Right lobe of liver (tissue), 6 donors: ENCODE results near the gene ITPR2. TPM values are rescaled to one million over a fixed set of nuclear protein-coding genes. Genes with fewer than 3 reads are reported as not detected.

ENCODE experiments used
- ATAC-seq, 4 donors: fragments of 200-7000 bp; cut with Tn5 transposase; one replicate each; pipeline ENCODE4 v1.9.1; 2020; ENCODE audit warnings: mild to moderate bottlenecking in 4 of 4, moderate library complexity in 4 of 4
- DNase-seq, 3 donors: peaks; one replicate each; pipeline ENCODE4 v3.0.0-alpha.2; 2020
- H3K27ac ChIP-seq, 3 donors: fragments of 200-600 bp; one replicate each; pipeline ENCODE4 v1.8.0; 2022
- H3K27me3 ChIP-seq, 2 donors: fragments of 200-600 bp; one replicate each; pipeline ENCODE4 v1.8.0; 2022
- H3K36me3 ChIP-seq, 4 donors: fragments of 200-600 bp; sonication (generic) in 1 of 4; one replicate each; pipeline versions ENCODE4 v1.5.1 to v1.8.0; 2017 to 2022; ENCODE audit warnings: control low read depth in 1 of 4
- H3K4me1 ChIP-seq, 4 donors: fragments of 200-600 bp; sonication (generic) in 1 of 4; one replicate each; pipeline versions ENCODE4 v1.5.1 to v1.8.0; 2017 to 2022; ENCODE audit warnings: control low read depth in 1 of 4
- H3K4me3 ChIP-seq, 3 donors: fragments of 200-600 bp; one replicate each; pipeline ENCODE4 v1.8.0; 2022
- H3K9me3 ChIP-seq, 4 donors: fragments of 200-600 bp; sonication (generic) in 1 of 4; one replicate each; pipeline versions ENCODE4 v1.5.1 to v1.8.0; 2017 to 2022; ENCODE audit warnings: control low read depth in 1 of 4
- CTCF ChIP-seq, 4 donors: fragments of 200-600 bp in 3 of 4; fragments of 450-650 bp in 1 of 4; IDR thresholded peaks; one replicate each; pipeline versions ENCODE4 v1.5.1 to v1.8.0; 2016 to 2022; ENCODE audit warnings: antibody characterized with exemption in 4 of 4, mild to moderate bottlenecking in 2 of 4
- POLR2A ChIP-seq: fragments of 450-650 bp; IDR thresholded peaks from one replicate; pipeline ENCODE4 v1.6.1; 2017; ENCODE audit warnings: antibody characterized with exemption, mild to moderate bottlenecking
- WGBS: methylation state at CpG from one replicate; pipeline ENCODE4 v1.1.6; 2018; ENCODE audit warnings: low coverage, low lambda C conversion rate; ENCODE audit not compliant: insufficient coverage; ENCODE audit errors: missing lambda C conversion rate; 5-methylcytosine and 5-hydroxymethylcytosine counted together
- intact Hi-C, 2 donors: fragments of 100-400 bp; cut with DNase I; formaldehyde crosslinking; loops; one replicate each; pipeline versions ENCODE4 v1.11.2 to v1.14.1; 2022
- total RNA-seq, 6 experiments: library from RNA; depleted of rRNA in 2 of 6; stranded (reverse); fragments of >200 nt in 2 of 6; fragmentation: NEBNext Ultra II Directional in 3 of 6; extraction: Animal tissue kit (Norgen Biotek cat#: 25700) in 3 of 6; gene quantifications; one replicate each; pipeline versions ENCODE4 v1.1.0 to v1.2.4, GENCODE V29; 2016 to 2023
- donor health status: DM: no; HTN: yes; CAD: no.
- donor health status: DM: no; HTN: no; CAD: no.
- donor health status: DM: no; HTN: no; CAD: no.
- donor health status: DM: no; HTN: yes; CAD: no.
- donor health status: DM: no; HTN: yes; CAD: no.

Gene ITPR2
- total RNA-seq, 6 experiments from 2014 or later = 39.3 to 114 (median 57.2) TPM

GRCh38 chr12:26611598-26611997 is 221.4 kb downstream of the ITPR2 start:
- ATAC-seq = no peak
- no peak overlapping the region for H3K4me3 ChIP-seq
- DNase-seq = no peak
- H3K27ac ChIP-seq = no peak overlapping the region
- H3K36me3 ChIP-seq = peaks cover 0 to 20% (median 2%) of the 10 kb centered on the region in 4 donors
- intact Hi-C loops = no loop called here
- WGBS = 87% methylated on average over 6 of the region's 6 CpGs
- H3K9me3 ChIP-seq = no peaks in the 10 kb centered on the region
- TF ChIP-seq POLR2A (no peak), CTCF (IDR thresholded peaks at IDR 0.05) (no peak)
- no peaks in the 10 kb centered on the region for H3K27me3 ChIP-seq
- H3K4me1 ChIP-seq = no peaks in the 10 kb centered on the region

DNA sequence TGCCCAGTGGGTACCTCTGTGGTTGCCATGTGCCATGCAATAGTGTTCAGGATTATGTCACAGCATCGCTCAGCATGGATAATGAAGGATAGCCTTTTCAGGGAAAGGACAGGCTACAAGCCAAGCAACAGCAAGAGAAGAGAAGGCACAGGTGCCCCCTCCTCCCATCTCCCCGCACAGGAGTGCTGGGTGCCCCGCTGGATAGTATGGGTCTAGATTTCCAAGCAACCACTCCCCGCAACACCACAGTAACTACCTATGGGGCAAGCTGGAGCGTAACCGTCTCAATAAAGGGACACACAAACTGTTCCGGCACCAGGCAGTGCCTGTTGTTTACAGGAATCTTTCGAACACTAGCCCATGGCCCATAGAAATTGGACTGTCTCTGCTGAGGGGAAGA is 222.2 kb downstream of the ITPR2 start:
- DNase-seq = no peak
- intact Hi-C loops = no loop called here
- no peaks in the 10 kb centered on the region for H3K4me1 ChIP-seq
- TF ChIP-seq CTCF (IDR thresholded peaks at IDR 0.05) (no peak), POLR2A (no peak)
- H3K27me3 ChIP-seq = no peaks in the 10 kb centered on the region
- no peak overlapping the region for H3K27ac ChIP-seq
- 94% methylated on average over 6 of the region's 8 CpGs for WGBS
- H3K4me3 ChIP-seq = no peak overlapping the region
- no peaks in the 10 kb centered on the region for H3K9me3 ChIP-seq
- H3K36me3 ChIP-seq = peaks cover 0 to 20% (median 4%) of the 10 kb centered on the region in 4 donors
- ATAC-seq = peak in 1 of 4 donors; percentile 15

- peaks cover 0 to 20% (median 4%) of the 10 kb centered on the region in 4 donors for H3K36me3 ChIP-seq
- DNase-seq (no peak), ATAC-seq (no peak)
- H3K27ac ChIP-seq = no peak overlapping the region
- TF ChIP-seq POLR2A = no peak
- no peak for TF ChIP-seq CTCF (IDR thresholded peaks at IDR 0.05)
- no peaks in the 10 kb centered on the region for H3K9me3 ChIP-seq
- H3K4me1 ChIP-seq = no peaks in the 10 kb centered on the region
- intact Hi-C loops = no loop called here
- H3K27me3 ChIP-seq = no peaks in the 10 kb centered on the region
- no peak overlapping the region for H3K4me3 ChIP-seq
- 78% methylated on average over 1 of the region's 1 CpG for WGBS
Measured at GRCh38 chr12:26609986-26610385, 223.0 kb downstream of the ITPR2 start.

DNA sequence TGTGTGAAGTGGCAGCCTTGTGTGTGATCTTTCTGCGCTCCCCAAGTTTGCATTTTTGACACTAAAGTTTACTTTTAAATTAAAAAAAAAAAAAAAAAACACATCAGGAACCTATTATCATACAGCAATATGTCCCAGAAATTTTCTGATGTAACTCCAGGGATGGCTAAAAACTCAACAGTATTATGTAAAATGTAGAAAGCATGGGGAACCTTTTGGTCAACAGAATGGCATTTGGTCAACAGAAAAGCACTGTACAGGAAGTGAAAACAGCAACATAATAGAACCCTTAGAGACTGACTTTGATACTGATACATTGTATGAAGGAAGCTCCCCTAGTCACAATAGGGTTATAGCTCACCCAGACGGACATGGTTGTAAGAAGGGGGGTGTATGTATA is 224.3 kb downstream of the ITPR2 start:
- TF ChIP-seq POLR2A (no peak), CTCF (IDR thresholded peaks at IDR 0.05) (no peak)
- intact Hi-C loops = no loop called here

GRCh38 chr12:26608273-26608672 is 224.7 kb downstream of the ITPR2 start:
- TF ChIP-seq CTCF (IDR thresholded peaks at IDR 0.05) (no peak), POLR2A (no peak)
- peaks cover 0 to 20% (median 4%) of the 10 kb centered on the region in 4 donors for H3K36me3 ChIP-seq
- DNase-seq (no peak), ATAC-seq (no peak)
- no peak overlapping the region for H3K27ac ChIP-seq
- no peak overlapping the region for H3K4me3 ChIP-seq
- H3K27me3 ChIP-seq = no peaks in the 10 kb centered on the region
- intact Hi-C loops = no loop called here
- H3K4me1 ChIP-seq = no peaks in the 10 kb centered on the region
- H3K9me3 ChIP-seq = no peaks in the 10 kb centered on the region
- WGBS = 90% methylated on average over 1 of the region's 12 CpGs

More for the DNA sequence above, 224.3 kb downstream of the ITPR2 start:
- 90% methylated on average over 1 of the region's 2 CpGs for WGBS
- Histone ChIP-seq H3K4me3 (no peak overlapping the region), H3K36me3 (peaks cover 0 to 20% (median 4%) of the 10 kb centered on the region in 4 donors), H3K27ac (no peak overlapping the region), H3K27me3 (no peaks in the 10 kb centered on the region), H3K4me1 (no peaks in the 10 kb centered on the region), H3K9me3 (no peaks in the 10 kb centered on the region)
- no peak for DNase-seq
- ATAC-seq = no peak
